H1 (cell line): ENCODE data around the gene ZNF525. TPM values are rescaled to one million over a fixed set of nuclear protein-coding genes. Genes with fewer than 3 reads are reported as not detected.

Source experiments
- ASH2L ChIP-seq: fragments of 200-600, 300-600 bp; sonication (generic); IDR thresholded peaks from one replicate; pipeline ENCODE4 v1.7.1; 2017; ENCODE audit warnings: low read length
- NRF1 ChIP-seq: IDR thresholded peaks from 2 replicates; pipeline ENCODE4 v1.6.1; 2011; ENCODE audit warnings: mild to moderate bottlenecking, low read depth, low read length, improper control_type of control experiment
- POLR2A ChIP-seq, 2 experiments: IDR thresholded peaks; 1 replicate in 1 of 2; 2 replicates in 1 of 2; pipeline ENCODE4 v1.6.1; 2011; ENCODE audit warnings: low read depth in 2 of 2, low read length in 2 of 2, mild to moderate bottlenecking in 2 of 2; ENCODE audit errors: control extremely low read depth in 1 of 2
- POLR2AphosphoS5 ChIP-seq: IDR thresholded peaks from 2 replicates; pipeline ENCODE4 v1.6.1; 2011; ENCODE audit warnings: low read depth, low read length
- RAD21 ChIP-seq, 2 experiments: IDR thresholded peaks in 1 of 2; conservative IDR thresholded peaks in 1 of 2; 2 replicates each; pipeline ENCODE4 v1.6.1; 2011; ENCODE audit warnings: low read depth in 2 of 2, low read length in 2 of 2, improper control_type of control experiment in 1 of 2, inconsistent platforms in 1 of 2, mild to moderate bottlenecking in 1 of 2, moderate library complexity in 1 of 2
- RFX5 ChIP-seq: IDR thresholded peaks from 2 replicates; pipeline ENCODE4 v1.6.1; 2011; ENCODE audit warnings: low read depth, low read length, improper control_type of control experiment, borderline replicate concordance
- SIN3A ChIP-seq, 2 experiments: IDR thresholded peaks in 1 of 2; conservative IDR thresholded peaks in 1 of 2; 2 replicates each; pipeline ENCODE4 v1.6.1; 2011 to 2012; ENCODE audit warnings: low read length in 2 of 2, improper control_type of control experiment in 1 of 2, low read depth in 1 of 2, mild to moderate bottlenecking in 1 of 2
- SP4 ChIP-seq: IDR thresholded peaks from 2 replicates; pipeline ENCODE4 v1.6.1; 2012; ENCODE audit warnings: low read length, inconsistent platforms
- polyA plus RNA-seq, 7 experiments: library from polyadenylated mRNA; depleted of rRNA in 3 of 7; stranded (reverse) in 5 of 7; unstranded in 2 of 7; fragments of >200 nt in 5 of 7; fragments of 200-250 nt in 2 of 7; gene quantifications; 1 replicate in 5 of 7; 2 replicates in 1 of 7; 4 replicates in 1 of 7; pipeline versions ENCODE4 v1.2.1 to v1.2.3, GENCODE V29; 2011 to 2013; ENCODE audit warnings: missing spikeins in 2 of 7, mixed read lengths in 2 of 7
- total RNA-seq: library from RNA; stranded (reverse); fragmentation: NEBNext Ultra II Directional; extraction: Animal tissue kit (Norgen Biotek cat#: 25700); gene quantifications from 2 replicates; pipeline ENCODE4 v1.2.1, GENCODE V29; 2021
- TF ChIP-seq, protein P1 (sequence below), 3 experiments: IDR thresholded peaks; 1 replicate in 2 of 3; 2 replicates in 1 of 3; pipeline versions ENCODE4 v1.5.1 to v1.6.1; 2011; ENCODE audit warnings: low read length in 3 of 3, mild to moderate bottlenecking in 3 of 3, inconsistent platforms in 2 of 3, low read depth in 1 of 3, moderate library complexity in 1 of 3; ENCODE audit not compliant: insufficient read depth in 1 of 3; ENCODE audit errors: control extremely low read depth in 1 of 3
- TF ChIP-seq, protein P2 (sequence below): IDR thresholded peaks from 2 replicates; pipeline ENCODE4 v1.6.1; 2012; ENCODE audit warnings: inconsistent platforms

ZNF525 gene
- total and polyA plus RNA-seq, 2 of the 8 experiments (the other 6 are each of a cell fraction or from before 2014, with no cell fraction given): 8.2 to 63.4 TPM

DNA sequence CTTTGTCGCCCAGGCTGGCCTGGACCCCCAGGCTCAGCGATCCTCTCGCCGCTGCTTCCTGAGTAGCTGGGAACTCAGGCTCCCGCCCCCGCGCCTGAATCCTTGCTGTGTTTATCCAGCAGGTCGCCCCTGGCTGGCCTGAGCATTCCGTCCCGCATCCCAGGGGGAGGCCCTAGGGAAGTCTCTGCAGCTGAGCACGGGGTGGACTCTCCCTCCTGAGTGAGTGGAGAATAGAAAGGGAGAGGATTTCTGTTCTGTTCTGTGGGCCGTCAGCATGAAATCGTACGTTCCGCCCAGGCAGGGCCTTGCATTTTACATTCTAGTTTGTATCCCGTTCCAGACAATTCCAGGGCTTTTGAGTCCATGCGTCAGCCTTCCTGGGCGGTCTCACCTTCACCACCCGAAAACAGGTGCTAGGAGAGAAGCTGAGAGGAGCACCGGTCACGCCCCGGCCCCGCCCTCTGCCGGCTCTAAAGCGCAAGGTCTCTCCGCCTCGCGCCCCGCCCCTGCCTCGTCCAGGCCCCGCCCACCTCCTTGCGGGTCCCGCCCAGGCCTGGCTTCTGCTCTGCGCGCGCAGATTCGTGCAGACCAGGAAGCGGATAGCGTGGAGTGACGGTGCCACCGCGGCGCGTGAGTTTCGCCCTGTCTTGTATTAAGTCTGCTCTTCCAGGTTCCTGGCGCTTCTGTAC, 66.0 kb downstream of the ZNF525 start, which contains the start of gene ZNF761 (continued):
- peak; percentile 41 to 63 for TF ChIP-seq POLR2A (IDR thresholded peaks at IDR 0.05; ENCODE audit: control extremely low read depth in 1 of 2, low read depth in 2 of 2, low read length in 2 of 2)
- TF ChIP-seq, protein P1, sequence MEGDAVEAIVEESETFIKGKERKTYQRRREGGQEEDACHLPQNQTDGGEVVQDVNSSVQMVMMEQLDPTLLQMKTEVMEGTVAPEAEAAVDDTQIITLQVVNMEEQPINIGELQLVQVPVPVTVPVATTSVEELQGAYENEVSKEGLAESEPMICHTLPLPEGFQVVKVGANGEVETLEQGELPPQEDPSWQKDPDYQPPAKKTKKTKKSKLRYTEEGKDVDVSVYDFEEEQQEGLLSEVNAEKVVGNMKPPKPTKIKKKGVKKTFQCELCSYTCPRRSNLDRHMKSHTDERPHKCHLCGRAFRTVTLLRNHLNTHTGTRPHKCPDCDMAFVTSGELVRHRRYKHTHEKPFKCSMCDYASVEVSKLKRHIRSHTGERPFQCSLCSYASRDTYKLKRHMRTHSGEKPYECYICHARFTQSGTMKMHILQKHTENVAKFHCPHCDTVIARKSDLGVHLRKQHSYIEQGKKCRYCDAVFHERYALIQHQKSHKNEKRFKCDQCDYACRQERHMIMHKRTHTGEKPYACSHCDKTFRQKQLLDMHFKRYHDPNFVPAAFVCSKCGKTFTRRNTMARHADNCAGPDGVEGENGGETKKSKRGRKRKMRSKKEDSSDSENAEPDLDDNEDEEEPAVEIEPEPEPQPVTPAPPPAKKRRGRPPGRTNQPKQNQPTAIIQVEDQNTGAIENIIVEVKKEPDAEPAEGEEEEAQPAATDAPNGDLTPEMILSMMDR (IDR thresholded peaks at IDR 0.05; ENCODE audit: control extremely low read depth in 1 of 3, insufficient read depth in 1 of 3, low read depth in 1 of 3, low read length in 3 of 3): peak in 2 of 3 experiments; percentile 23; a peak in 2 of 4 replicates
- TF ChIP-seq, protein P2, sequence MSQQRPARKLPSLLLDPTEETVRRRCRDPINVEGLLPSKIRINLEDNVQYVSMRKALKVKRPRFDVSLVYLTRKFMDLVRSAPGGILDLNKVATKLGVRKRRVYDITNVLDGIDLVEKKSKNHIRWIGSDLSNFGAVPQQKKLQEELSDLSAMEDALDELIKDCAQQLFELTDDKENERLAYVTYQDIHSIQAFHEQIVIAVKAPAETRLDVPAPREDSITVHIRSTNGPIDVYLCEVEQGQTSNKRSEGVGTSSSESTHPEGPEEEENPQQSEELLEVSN: 0 out of 2 replicates have a peak, but pooled peaks have one; percentile 48
- peak; percentile 61; the same call in 1 of the 2 replicates for TF ChIP-seq POLR2AphosphoS5
- TF ChIP-seq ASH2L: peak; percentile 33
- TF ChIP-seq RAD21 (IDR thresholded peaks at IDR 0.05 in 1 of 2, conservative IDR thresholded peaks at IDR 0.05 in 1 of 2; ENCODE audit: low read depth in 2 of 2, low read length in 2 of 2): peak in 1 of 2 experiments; percentile 16; a peak in 2 of 4 replicates
- TF ChIP-seq NRF1: peak; percentile 32; the same call in 1 of the 2 replicates
- 0 out of 2 replicates have a peak, but pooled peaks have one; percentile 66 for TF ChIP-seq SP4
- no peak for TF ChIP-seq RFX5
- peak; percentile 21 to 60; a peak in 1 of 4 replicates for TF ChIP-seq SIN3A (conservative IDR thresholded peaks at IDR 0.05 in 1 of 2, IDR thresholded peaks at IDR 0.05 in 1 of 2; ENCODE audit: low read depth in 1 of 2, low read length in 2 of 2)
- TF ChIP-seq, all 59 proteins: peak for 15
